GM19328 (cell line): ENCODE measurements around the gene CHRNA4.

Source experiments
- ATAC-seq: cut with Tn5 transposase; IDR thresholded peaks from one replicate; pipeline ENCODE4 v1.9.1; 2021; ENCODE audit warnings: mild to moderate bottlenecking, moderate library complexity; ENCODE audit not compliant: unreplicated experiment

Gene CHRNA4

DNA sequence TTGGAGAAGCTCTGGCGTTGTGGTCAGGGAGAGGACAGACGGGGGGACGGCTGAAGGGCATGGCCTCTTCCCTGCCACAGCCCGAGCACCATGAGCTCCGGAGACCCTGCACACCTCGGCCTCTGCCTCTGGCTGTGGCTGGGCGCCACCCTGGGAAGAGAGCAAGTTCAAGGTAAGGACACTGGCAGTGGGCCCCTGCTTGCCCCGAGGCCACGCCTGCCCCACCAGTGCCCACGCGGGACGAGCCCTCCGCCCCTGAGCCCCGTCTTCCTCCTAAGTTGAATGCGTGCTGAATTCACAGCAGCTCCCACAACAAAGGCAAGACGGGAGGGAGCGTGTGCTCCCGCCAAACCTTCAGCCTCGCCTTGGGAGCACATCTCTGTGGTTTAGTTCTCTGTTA lies 66.1 kb downstream of the CHRNA4 start:
- no peak for ATAC-seq

DNA sequence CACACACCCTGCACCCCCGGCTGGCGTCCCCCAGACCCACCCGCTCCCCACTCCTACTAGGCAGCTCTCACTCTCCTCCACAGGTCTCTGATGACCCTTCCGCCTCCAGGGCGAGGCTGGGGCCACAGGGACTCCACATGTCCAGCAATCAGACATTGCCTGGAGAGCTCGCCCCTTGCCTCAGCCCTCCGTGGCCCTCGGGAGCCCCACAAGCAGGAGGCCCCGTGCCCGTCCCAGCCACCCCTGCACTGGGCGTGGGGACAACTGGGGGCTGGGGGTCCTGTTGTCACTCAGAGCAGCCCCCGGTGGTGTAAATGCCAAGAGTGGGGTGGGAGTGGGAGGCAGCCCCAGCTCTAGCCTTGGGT lies 66.6 kb downstream of the CHRNA4 start:
- ATAC-seq, result no peak

DNA sequence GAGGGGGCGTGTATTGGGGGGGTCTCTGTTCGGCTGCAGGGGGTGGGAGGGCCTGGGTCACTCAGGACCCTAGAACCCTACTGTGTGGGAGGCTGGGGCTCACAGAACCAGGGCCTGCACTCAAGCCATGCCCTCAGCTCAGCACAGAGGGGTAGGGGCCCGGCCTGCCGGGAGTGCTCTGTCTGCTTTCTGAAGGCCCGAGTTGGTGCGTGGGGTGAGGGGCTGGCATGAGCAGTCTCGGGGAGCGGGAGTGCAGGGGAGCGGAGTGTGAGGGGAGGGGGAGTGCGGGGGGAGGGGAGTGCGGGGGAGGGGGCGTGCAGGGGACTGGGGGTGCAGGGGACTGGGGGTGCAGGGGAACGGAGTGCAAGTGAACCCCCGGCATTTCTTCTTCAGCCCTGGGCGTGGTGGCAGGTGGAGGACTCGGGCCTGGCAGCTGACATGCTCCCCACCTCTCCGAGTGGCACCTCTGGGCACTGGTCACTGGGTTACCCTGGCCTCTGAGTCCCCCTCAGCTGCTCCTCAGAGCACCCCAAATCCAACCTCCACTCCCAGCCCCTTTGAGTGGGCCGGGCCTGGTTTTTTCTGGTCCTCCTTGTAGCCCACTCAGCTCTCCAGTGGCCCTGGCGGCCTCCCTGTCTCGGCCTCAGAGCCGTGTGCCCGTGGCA lies 67.1 kb downstream of the CHRNA4 start:
- no peak for ATAC-seq

DNA sequence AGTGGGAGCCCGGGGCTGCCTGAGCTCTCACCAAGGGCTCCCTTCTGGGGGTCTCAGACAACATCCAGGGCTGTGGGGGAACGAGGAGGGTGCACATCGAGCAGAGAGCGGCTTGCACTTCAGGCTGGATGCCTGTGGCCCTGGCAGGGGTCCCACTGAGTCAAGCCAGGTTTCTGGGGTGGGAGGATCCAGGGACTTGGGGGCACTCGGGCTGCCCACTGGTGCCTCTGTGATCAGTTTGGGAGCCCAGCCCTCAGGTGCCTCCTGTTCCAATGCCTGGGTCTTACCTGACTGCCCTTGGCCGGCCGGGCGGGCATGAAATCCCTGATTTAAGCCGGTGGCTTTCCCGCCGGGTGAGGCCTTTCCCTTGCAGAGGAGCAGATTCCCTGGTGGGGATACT lies 67.7 kb downstream of the CHRNA4 start:
- ATAC-seq, result no peak
